Immature natural killer cell (primary cell): ENCODE measurements around the gene GALNT17. TPM values are rescaled to one million over a fixed set of nuclear protein-coding genes. Genes with fewer than 3 reads are reported as not detected.

ENCODE experiments used
- DNase-seq, 3 donors: peaks; one replicate each; pipeline ENCODE4 v3.0.0; 2022; ENCODE audit warnings: mixed read lengths in 1 of 3
- H3K27ac Mint-ChIP-seq, 6 donors: one replicate each; pipeline ENCODE4 v1.8.0; 2020; ENCODE audit warnings: mixed read lengths in 6 of 6, mild to moderate bottlenecking in 5 of 6, inconsistent platforms in 4 of 6, moderate library complexity in 3 of 6
- H3K27me3 Mint-ChIP-seq, 3 donors: one replicate each; pipeline ENCODE4 v1.8.0; 2020 to 2021; ENCODE audit warnings: low read depth in 3 of 3, mild to moderate bottlenecking in 3 of 3, mixed read lengths in 3 of 3, moderate library complexity in 3 of 3, inconsistent platforms in 1 of 3
- H3K36me3 Mint-ChIP-seq, 3 donors: one replicate each; pipeline ENCODE4 v1.8.0; 2020; ENCODE audit warnings: mixed read lengths in 3 of 3, inconsistent platforms in 2 of 3, mild to moderate bottlenecking in 2 of 3
- H3K4me1 Mint-ChIP-seq, 2 donors: one replicate each; pipeline ENCODE4 v1.8.0; 2020; ENCODE audit warnings: inconsistent platforms in 2 of 2, mild to moderate bottlenecking in 2 of 2, mixed read lengths in 2 of 2, moderate library complexity in 1 of 2
- H3K4me3 Mint-ChIP-seq, 5 donors: one replicate each; pipeline ENCODE4 v1.8.0; 2020; ENCODE audit warnings: mild to moderate bottlenecking in 5 of 5, mixed read lengths in 5 of 5, inconsistent platforms in 3 of 5, moderate library complexity in 3 of 5
- H3K9me3 Mint-ChIP-seq, 6 donors: one replicate each; pipeline ENCODE4 v1.8.0; 2020; ENCODE audit warnings: mild to moderate bottlenecking in 6 of 6, mixed read lengths in 6 of 6, inconsistent platforms in 4 of 6, moderate library complexity in 3 of 6
- polyA plus RNA-seq, 3 donors: library from polyadenylated mRNA; unstranded; fragments of 300-500 nt; fragmentation: Illumina TruSeq; gene quantifications; one replicate each; pipeline ENCODE4 v1.2.3, GENCODE V29; 2021

The GALNT17 gene
- polyA plus RNA-seq, 3 donors from 2014 or later, result not detected

DNA sequence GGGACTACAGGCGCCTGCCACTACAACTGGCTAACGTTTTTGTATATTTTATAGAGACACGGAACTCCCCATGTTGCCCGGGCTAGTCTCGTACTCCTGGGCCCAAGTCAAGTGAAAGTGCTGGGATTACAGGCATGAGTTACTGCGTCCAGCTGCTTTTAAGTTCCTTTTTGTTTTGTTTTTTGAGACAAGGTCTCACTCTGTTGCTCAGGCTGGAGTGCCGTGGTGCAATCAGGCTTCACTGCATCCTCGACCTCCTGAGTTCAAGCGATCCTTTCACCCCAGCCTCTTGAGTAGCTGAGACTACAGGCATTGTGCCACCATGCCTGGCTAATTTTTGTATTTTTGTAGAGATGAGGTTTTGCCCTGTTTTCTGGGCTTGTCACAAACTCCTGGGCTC, 155.0 kb downstream of the GALNT17 start:
- Mint-ChIP-seq H3K27me3 (peaks cover 0 to 2% (median 0%) of the 10 kb centered on the region in 3 donors), H3K36me3 (no peaks in the 10 kb centered on the region), H3K4me1 (no peaks in the 10 kb centered on the region), H3K4me3 (no peak overlapping the region), H3K27ac (no peak overlapping the region), H3K9me3 (peaks cover 0 to 6% (median 0%) of the 10 kb centered on the region in 6 donors)
- DNase-seq, result no peak

DNA sequence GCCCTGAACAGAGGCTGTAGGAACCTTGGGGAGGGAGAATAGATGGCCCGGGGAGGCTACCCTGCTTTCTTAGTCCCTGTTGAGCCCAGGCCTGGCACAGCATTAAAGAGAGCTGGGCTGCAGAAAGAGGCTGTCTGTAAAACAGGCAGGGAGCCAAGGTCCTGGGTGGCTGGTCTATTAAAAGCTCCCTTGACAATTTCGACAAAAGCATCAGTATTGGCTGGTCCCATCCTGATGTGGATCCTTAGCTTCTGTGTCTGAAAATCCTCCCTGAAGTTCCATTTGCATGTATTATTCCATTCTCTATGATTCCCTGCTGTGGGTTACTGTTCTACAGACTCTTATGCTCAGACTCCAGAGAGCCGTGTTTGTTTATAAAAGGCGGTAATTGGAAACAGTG, 158.5 kb downstream of the GALNT17 start:
- no peaks in the 10 kb centered on the region for H3K4me1 Mint-ChIP-seq
- H3K9me3 Mint-ChIP-seq, result peaks cover 0 to 3% (median 0%) of the 10 kb centered on the region in 6 donors
- no peaks in the 10 kb centered on the region for H3K36me3 Mint-ChIP-seq
- H3K4me3 Mint-ChIP-seq, result no peak overlapping the region
- H3K27ac Mint-ChIP-seq, result no peak overlapping the region
- no peak for DNase-seq
- peaks cover 0 to 2% (median under 1%) of the 10 kb centered on the region in 3 donors for H3K27me3 Mint-ChIP-seq

DNA sequence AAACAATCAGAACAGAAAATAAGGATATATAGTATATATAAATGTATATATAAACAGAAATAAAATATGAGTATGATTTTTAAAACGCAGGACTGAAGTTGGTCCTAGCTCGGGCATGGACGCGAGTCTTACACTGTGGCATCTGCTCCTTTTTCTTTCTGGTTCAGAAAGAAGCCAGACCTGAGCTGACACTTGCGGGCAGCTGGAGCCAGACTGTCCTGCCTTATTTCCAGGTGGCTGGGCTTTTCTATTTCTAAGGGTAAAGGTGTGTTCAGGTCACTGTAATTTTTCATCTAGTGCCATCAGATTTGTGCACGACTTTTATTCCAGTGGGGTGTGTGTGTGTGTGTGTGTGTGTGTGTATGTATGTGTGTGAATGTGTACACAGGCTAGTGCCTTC, 166.4 kb downstream of the GALNT17 start:
- Mint-ChIP-seq H3K36me3 (no peaks in the 10 kb centered on the region), H3K27me3 (peaks cover 0 to 2% (median 2%) of the 10 kb centered on the region in 3 donors), H3K9me3 (peaks cover 0 to 7% (median under 1%) of the 10 kb centered on the region in 6 donors), H3K27ac (no peak overlapping the region), H3K4me3 (no peak overlapping the region), H3K4me1 (no peaks in the 10 kb centered on the region)
- DNase-seq, result no peak

DNA sequence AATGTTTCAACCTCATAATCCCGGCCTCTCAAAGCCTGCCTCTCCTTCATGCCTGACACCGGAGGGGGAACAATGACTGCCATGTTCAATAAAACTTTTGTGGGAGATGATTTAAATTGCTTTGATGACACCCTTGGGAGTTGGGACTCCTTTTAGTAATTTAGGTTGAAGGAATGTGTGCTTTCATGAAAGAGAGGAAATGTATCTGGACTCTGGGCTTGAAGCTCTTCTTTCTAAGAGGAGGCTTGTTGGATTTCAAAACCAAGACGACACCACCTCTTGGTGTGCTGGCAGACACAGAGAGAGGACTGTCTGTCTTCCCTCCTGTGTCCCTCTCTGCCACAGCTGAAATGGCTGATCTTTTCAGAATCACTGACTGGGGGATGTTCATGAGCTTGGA, 168.1 kb downstream of the GALNT17 start:
- no peaks in the 10 kb centered on the region for H3K36me3 Mint-ChIP-seq
- no peak for DNase-seq
- no peaks in the 10 kb centered on the region for H3K4me1 Mint-ChIP-seq
- no peak overlapping the region for H3K27ac Mint-ChIP-seq
- H3K9me3 Mint-ChIP-seq, result peaks cover 0 to 7% (median under 1%) of the 10 kb centered on the region in 6 donors
- H3K4me3 Mint-ChIP-seq, result no peak overlapping the region
- H3K27me3 Mint-ChIP-seq, result peaks cover 0 to 4% (median 2%) of the 10 kb centered on the region in 3 donors

DNA sequence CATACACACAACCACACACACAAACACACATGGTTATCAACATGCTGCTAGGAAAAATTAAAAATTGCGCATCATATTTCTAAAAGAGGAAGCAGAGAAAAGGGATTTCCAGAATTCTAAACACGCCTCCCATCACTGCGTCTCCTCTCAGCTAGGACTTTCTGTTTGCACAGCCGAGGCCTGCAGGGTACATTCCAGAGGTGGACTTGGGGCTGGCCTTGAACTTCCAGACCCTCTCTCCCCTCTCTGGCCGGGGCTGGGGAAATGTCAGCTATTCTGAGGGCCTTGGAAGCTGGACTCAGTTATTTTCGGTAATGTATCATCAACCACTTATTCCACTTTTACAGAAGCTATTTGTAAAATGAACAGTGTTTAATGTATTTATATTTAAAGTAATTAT, 168.7 kb downstream of the GALNT17 start:
- Mint-ChIP-seq H3K4me1 (no peaks in the 10 kb centered on the region), H3K27me3 (peaks cover 0 to 3% (median 2%) of the 10 kb centered on the region in 3 donors), H3K36me3 (no peaks in the 10 kb centered on the region), H3K27ac (no peak overlapping the region), H3K9me3 (peaks cover 0 to 9% (median under 1%) of the 10 kb centered on the region in 6 donors), H3K4me3 (no peak overlapping the region)
- DNase-seq, result no peak

DNA sequence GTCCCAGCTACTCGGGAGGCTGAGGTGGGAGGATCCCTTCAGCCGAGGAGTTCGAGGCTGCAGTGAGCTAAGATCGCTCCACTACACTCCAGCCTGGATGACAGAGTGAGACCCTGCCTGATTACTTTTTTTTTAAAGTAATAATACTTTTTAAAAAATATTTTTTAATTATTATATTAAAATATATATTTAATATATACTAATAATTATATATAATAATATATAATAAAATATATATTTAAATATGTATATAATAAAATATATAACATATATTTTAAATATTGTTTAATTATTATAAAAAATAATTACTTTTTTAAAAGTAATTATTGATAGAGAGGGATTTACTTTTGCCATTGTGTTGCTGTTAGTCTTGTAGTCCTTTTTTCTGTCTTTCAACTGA, 169.2 kb downstream of the GALNT17 start:
- Mint-ChIP-seq H3K4me1 (no peaks in the 10 kb centered on the region), H3K9me3 (peaks cover 0 to 9% (median under 1%) of the 10 kb centered on the region in 6 donors), H3K27ac (no peak overlapping the region), H3K27me3 (peaks cover 0 to 3% (median 2%) of the 10 kb centered on the region in 3 donors), H3K4me3 (no peak overlapping the region), H3K36me3 (no peaks in the 10 kb centered on the region)
- DNase-seq, result no peak

DNA sequence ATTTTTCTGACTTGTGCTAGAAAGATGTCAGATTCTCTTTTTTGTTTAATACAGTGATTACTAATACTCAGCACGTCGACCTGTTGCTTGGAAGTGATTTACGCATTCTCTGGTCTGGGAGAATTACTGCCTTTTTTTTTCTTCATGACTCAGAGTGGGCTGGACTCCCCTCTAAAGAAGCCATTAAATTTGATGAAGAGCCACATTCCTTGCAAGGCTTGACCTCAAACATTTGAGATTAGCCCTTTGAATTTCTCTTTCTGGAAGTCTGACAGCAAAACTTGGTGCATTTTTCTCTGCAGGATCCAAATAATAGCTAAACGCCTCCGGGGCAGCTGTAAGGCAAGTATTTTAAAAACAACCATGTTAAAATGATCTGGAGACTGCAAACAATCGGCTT, 171.6 kb downstream of the GALNT17 start:
- no peaks in the 10 kb centered on the region for H3K4me1 Mint-ChIP-seq
- H3K4me3 Mint-ChIP-seq, result no peak overlapping the region

DNA sequence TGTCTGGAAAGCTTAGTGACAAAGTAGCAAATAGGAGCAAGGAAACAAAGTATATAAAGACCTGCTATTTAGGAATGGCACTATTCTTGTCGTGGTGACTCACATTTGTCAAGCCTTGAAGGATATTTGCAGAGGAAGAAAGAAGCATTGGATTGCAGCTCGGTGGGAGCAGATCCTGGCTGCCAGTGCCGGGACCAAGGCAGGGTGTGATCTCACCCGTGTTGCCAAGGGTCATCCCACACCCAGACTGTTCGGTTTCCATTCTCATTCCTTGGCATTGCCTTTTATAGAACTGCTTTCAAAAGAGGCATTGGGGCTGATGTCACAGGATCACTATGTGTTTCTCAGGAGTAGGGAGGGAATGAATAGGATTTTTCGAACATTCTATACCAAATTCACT, 176.2 kb downstream of the GALNT17 start:
- H3K27me3 Mint-ChIP-seq, result peaks cover 0 to 8% (median 3%) of the 10 kb centered on the region in 3 donors
- H3K9me3 Mint-ChIP-seq, result peaks cover 0 to 25% (median 12%) of the 10 kb centered on the region in 6 donors
- no peaks in the 10 kb centered on the region for H3K4me1 Mint-ChIP-seq
- H3K27ac Mint-ChIP-seq, result no peak overlapping the region
- no peaks in the 10 kb centered on the region for H3K36me3 Mint-ChIP-seq
- no peak overlapping the region for H3K4me3 Mint-ChIP-seq
- no peak for DNase-seq

More for the DNA sequence above, 171.6 kb downstream of the GALNT17 start:
- no peak for DNase-seq
- H3K27ac Mint-ChIP-seq, result no peak overlapping the region
- peaks cover 0 to 12% (median 7%) of the 10 kb centered on the region in 6 donors for H3K9me3 Mint-ChIP-seq
- H3K36me3 Mint-ChIP-seq, result no peaks in the 10 kb centered on the region
- H3K27me3 Mint-ChIP-seq, result peaks cover 0 to 5% (median 3%) of the 10 kb centered on the region in 3 donors

DNA sequence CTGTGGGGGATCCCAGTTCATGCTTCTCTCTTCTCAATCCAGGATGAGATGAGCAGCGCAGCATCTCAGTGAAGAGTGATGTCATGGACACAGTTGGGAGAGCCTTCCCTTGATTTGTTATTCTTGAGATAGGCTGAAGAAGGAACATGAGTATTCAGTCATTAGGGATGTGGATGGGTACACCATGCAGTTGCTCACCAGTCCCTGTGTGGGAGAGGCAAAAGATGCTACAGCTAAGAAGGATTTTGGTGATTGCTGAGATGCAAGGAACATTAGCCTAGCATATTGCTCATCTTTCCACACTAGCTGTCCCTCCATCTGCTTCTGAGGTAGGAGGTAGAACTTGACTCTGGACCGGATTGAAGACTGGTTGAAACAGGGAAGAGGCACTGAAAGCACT, 179.6 kb downstream of the GALNT17 start:
- Mint-ChIP-seq H3K4me1 (no peaks in the 10 kb centered on the region), H3K27ac (no peak overlapping the region), H3K27me3 (peaks cover 0 to 8% (median 0%) of the 10 kb centered on the region in 3 donors), H3K9me3 (peaks cover 0 to 37% (median 16%) of the 10 kb centered on the region in 6 donors), H3K4me3 (no peak overlapping the region), H3K36me3 (peaks cover 0 to 3% (median 0%) of the 10 kb centered on the region in 3 donors)
- DNase-seq, result no peak

DNA sequence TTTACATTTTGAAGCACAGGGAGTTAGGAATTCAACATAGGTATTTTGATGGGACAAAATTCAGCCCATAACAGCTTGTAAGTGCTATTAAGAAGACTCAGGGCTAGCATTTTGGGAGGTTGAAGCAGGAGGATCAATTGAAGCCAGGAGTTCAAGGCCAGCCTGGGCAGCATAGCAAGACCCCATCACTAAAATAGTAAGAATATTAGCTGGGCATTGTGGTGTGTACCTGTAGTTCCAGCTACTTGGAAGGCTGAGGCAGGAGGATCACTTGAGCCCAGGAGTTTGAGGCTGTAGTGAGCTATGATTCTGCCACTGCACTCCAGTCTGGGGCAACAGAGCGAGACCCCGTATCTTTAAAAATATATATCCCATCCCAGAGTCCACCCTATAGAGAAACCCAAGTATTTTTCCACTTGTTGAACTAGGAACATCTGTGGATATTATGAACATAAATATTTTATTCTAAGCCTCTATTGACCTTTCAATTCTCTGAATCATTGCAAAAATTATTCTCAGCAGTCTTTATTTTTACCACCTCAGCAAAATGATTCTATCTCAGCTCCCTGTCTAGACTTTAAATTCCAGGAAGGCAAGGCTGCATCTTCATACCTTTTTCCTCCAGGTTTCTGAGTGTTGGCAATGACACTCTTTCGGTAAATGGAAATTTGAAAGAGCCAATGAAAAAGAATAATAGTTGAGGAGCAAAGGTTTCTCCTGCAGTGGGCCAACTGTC, 181.0 kb downstream of the GALNT17 start:
- H3K27me3 Mint-ChIP-seq, result peaks cover 0 to 5% (median 0%) of the 10 kb centered on the region in 3 donors
- peaks cover 0 to 3% (median 0%) of the 10 kb centered on the region in 3 donors for H3K36me3 Mint-ChIP-seq
- peaks cover 0 to 40% (median 18%) of the 10 kb centered on the region in 6 donors for H3K9me3 Mint-ChIP-seq
- no peak for DNase-seq
- no peak overlapping the region for H3K27ac Mint-ChIP-seq
- no peaks in the 10 kb centered on the region for H3K4me1 Mint-ChIP-seq
- H3K4me3 Mint-ChIP-seq, result no peak overlapping the region

DNA sequence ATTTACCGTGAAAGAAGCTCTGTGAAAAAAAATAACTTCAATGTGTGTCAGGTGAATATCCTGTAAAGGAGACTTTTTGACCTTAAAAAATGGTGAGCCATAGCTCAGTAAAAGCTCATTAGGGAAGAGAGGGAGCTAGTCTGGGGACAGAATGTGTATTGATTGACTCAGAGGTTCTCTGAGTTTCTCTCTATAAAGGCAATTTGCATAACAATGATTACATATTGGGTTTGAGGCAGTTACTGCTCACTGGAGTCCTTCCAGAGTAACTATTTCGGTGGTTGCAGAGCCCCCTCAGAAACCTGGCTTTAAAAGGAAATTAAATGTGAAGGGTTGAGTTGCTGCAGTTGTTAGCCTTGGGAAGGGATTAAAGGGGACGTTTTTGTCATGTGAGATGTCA, 181.6 kb downstream of the GALNT17 start:
- peaks cover 0 to 40% (median 18%) of the 10 kb centered on the region in 6 donors for H3K9me3 Mint-ChIP-seq
- H3K27ac Mint-ChIP-seq, result no peak overlapping the region
- no peak overlapping the region for H3K4me3 Mint-ChIP-seq
- no peak for DNase-seq
- H3K36me3 Mint-ChIP-seq, result peaks cover 0 to 3% (median 0%) of the 10 kb centered on the region in 3 donors
- H3K4me1 Mint-ChIP-seq, result no peaks in the 10 kb centered on the region
- peaks cover 0 to 5% (median 0%) of the 10 kb centered on the region in 3 donors for H3K27me3 Mint-ChIP-seq

DNA sequence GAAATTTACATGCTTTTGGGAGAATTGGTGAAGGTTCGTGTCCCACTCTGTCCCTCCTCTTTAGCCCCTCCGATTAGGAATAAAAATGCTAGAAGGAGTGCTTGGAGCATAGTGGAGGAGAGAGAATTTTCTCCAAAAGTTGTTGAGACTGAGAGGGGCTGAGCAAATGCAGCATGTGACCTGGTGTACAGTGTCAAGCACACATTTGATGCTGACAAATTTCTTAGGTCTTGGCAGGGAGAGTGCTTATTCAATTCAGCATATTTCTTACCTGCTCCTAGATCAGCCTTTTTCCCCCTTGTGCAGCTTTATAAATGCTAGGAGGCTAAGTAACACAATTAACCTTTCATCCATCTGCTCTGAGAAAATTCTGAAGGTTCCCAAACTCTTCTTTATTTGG, 189.0 kb downstream of the GALNT17 start:
- Mint-ChIP-seq H3K4me1 (no peaks in the 10 kb centered on the region), H3K36me3 (peaks cover 0 to 3% (median 0%) of the 10 kb centered on the region in 3 donors), H3K27ac (no peak overlapping the region), H3K9me3 (peaks cover 4 to 34% (median 10%) of the 10 kb centered on the region in 6 donors), H3K27me3 (no peaks in the 10 kb centered on the region), H3K4me3 (no peak overlapping the region)
- no peak for DNase-seq

DNA sequence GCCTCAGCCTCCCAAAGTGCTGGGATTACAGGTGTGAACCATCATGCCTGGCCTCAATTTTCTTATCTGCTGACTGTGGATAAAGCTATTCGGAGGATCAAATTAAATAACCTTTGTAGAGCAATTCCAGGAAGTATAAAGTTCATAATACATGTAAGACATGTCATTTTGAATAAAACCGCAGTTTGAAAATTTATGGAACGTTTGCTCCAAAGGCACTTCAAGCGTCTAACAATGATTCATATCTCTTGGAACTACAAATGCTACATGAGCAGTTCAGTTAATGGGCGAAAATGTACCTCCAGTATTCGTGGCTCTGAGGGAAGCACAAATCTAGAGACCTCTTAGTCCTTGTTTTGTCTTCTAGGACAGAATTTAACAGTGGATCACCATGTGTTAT, 190.3 kb downstream of the GALNT17 start:
- no peaks in the 10 kb centered on the region for H3K4me1 Mint-ChIP-seq
- H3K27me3 Mint-ChIP-seq, result peaks cover 0 to 2% (median 0%) of the 10 kb centered on the region in 3 donors
- peaks cover 0 to 3% (median 0%) of the 10 kb centered on the region in 3 donors for H3K36me3 Mint-ChIP-seq
- peaks cover 4 to 29% (median 10%) of the 10 kb centered on the region in 6 donors for H3K9me3 Mint-ChIP-seq
- DNase-seq, result no peak
- no peak overlapping the region for H3K27ac Mint-ChIP-seq
- no peak overlapping the region for H3K4me3 Mint-ChIP-seq

DNA sequence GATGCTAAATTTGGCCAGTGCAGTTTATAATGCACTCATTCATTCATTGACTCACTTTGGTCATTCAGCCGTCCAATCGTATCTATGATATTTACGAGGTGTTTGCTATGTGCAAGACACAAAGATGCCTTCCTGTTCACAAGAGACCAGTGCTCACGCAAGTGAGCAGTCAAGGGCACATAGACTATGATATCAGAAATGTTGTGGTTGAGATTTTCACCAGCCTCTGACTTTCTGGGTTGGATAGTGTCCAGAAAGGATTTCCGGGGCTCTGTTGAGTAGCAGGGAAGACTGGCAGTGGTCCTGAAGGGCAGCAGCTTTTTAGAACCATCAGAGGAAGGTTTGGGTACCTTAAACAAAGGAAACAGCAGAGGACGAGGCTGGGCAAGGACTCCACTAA, 191.8 kb downstream of the GALNT17 start:
- no peak for DNase-seq
- Mint-ChIP-seq H3K27me3 (peaks cover 0 to 2% (median 0%) of the 10 kb centered on the region in 3 donors), H3K4me1 (no peaks in the 10 kb centered on the region), H3K4me3 (no peak overlapping the region), H3K9me3 (peaks cover 2 to 27% (median 10%) of the 10 kb centered on the region in 6 donors), H3K36me3 (peaks cover 0 to 3% (median 0%) of the 10 kb centered on the region in 3 donors), H3K27ac (no peak overlapping the region)
